GM12878 (cell line): ENCODE measurements around the gene C3. TPM values are rescaled to one million over a fixed set of nuclear protein-coding genes. Genes with fewer than 3 reads are reported as not detected.
A peak's percentile ranks its signal among the peaks of the same experiment; 100 is the strongest.

Experiments
- ATAC-seq: fragments of 200-7000 bp; cut with Tn5 transposase; 3 replicates; pipeline ENCODE4 v1.9.1; 2020; ENCODE audit warnings: mild to moderate bottlenecking, moderate library complexity
- BruUV-seq: library from RNA; stranded (reverse); fragments of 400-500 nt; replicated peaks from 2 replicates; lab custom pipeline; 2021; lab: Mats Ljungman, UMichigan
- CTCF ChIA-PET: fragments of 300-600 bp; sonication (Branson Sonifier 250); formaldehyde crosslinking; extraction: SDS; loops from one replicate; lab custom pipeline; 2021; ENCODE audit warnings: inconsistent platforms; lab: Yijun Ruan, JAX
- POLR2A ChIA-PET: fragments of 350-600 bp; formaldehyde crosslinking; extraction: SDS; loops from one replicate; lab custom pipeline; 2021; ENCODE audit warnings: inconsistent platforms; lab: Charles Lee
- RAD21 ChIA-PET: fragments of 300-600 bp; sonication (Branson Sonifier 250); formaldehyde crosslinking; loops from one replicate; lab custom pipeline; 2023; ENCODE audit warnings: antibody characterized with exemption; ENCODE audit not compliant: unreplicated experiment; lab: Charles Lee
- SMC1A ChIA-PET: fragments of 300-600 bp; sonication (Branson Sonifier 250); formaldehyde crosslinking; loops from one replicate; lab custom pipeline; 2023; ENCODE audit not compliant: unreplicated experiment, uncharacterized antibody; lab: Charles Lee
- DNase-seq: peaks from one replicate; pipeline ENCODE4 v3.0.0-alpha.2; 2011; ENCODE audit warnings: low read depth, low spot score
- FAIRE-seq: peaks from 3 replicates; lab custom pipeline; 2011; peaks lifted over from hg19 to GRCh38; lab: Jason Lieb, UNC
- H2AFZ ChIP-seq: 2 replicates; pipeline ENCODE4 v1.6.0; 2011; ENCODE audit warnings: low read depth, low read length, control low read depth; ENCODE audit not compliant: control insufficient read depth
- H3K27ac ChIP-seq: 2 replicates; pipeline ENCODE4 v1.5.1; 2011; ENCODE audit warnings: control low read depth; ENCODE audit not compliant: control insufficient read depth, insufficient read depth
- H3K27me3 ChIP-seq, 2 experiments: replicated peaks in 1 of 2; 2 replicates each; pipeline versions ENCODE4 v1.6.0 to v1.6.1; 2011; ENCODE audit warnings: low read length in 1 of 2; ENCODE audit not compliant: control insufficient read depth in 2 of 2, insufficient read depth in 2 of 2
- H3K36me3 ChIP-seq, 2 experiments: 2 replicates each; pipeline ENCODE4 v1.5.1; 2011; ENCODE audit warnings: low read length in 1 of 2; ENCODE audit not compliant: control insufficient read depth in 2 of 2, insufficient read depth in 2 of 2
- H3K4me1 ChIP-seq: 2 replicates; pipeline ENCODE4 v1.6.1; 2011; ENCODE audit warnings: mild to moderate bottlenecking, low read length, moderate library complexity, mixed read lengths; ENCODE audit not compliant: control insufficient read depth, insufficient read depth
- H3K4me2 ChIP-seq: 2 replicates; pipeline ENCODE4 v1.6.0; 2011; ENCODE audit warnings: control low read depth; ENCODE audit not compliant: control insufficient read depth, insufficient read depth
- H3K4me3 ChIP-seq: fragments of 200-600 bp; sonication (generic); 2 replicates; pipeline ENCODE4 v1.5.1; 2016
- H3K79me2 ChIP-seq: 2 replicates; pipeline ENCODE4 v1.6.0; 2011; ENCODE audit warnings: low read length; ENCODE audit not compliant: control insufficient read depth, insufficient read depth
- H3K9ac ChIP-seq: 2 replicates; pipeline ENCODE4 v1.8.0; 2011; ENCODE audit warnings: low read length, control low read depth, mixed read lengths; ENCODE audit not compliant: control insufficient read depth, insufficient read depth
- H3K9me3 ChIP-seq: replicated peaks from 3 replicates; pipeline ENCODE4 v1.5.1; 2011; ENCODE audit warnings: mild to moderate bottlenecking, low read length; ENCODE audit not compliant: control insufficient read depth, insufficient read depth
- H4K20me1 ChIP-seq: 2 replicates; pipeline ENCODE4 v1.6.0; 2011; ENCODE audit not compliant: control insufficient read depth, insufficient read depth
- FOXM1 ChIP-seq: IDR thresholded peaks from 2 replicates; pipeline ENCODE4 v1.6.1; 2012; ENCODE audit warnings: low read depth, mild to moderate bottlenecking, inconsistent platforms, low read length, moderate library complexity
- NR2F1 ChIP-seq: fragments of 450-650 bp; conservative IDR thresholded peaks from 2 replicates; pipeline ENCODE4 v1.6.1; 2017; ENCODE audit warnings: mild to moderate bottlenecking
- PML ChIP-seq: IDR thresholded peaks from 2 replicates; pipeline ENCODE4 v1.6.1; 2012; ENCODE audit warnings: low read length, inconsistent platforms
- YBX1 ChIP-seq: fragments of 450-650 bp; IDR thresholded peaks from 2 replicates; pipeline ENCODE4 v1.6.1; 2016; ENCODE audit warnings: antibody characterized with exemption
- WGBS: methylation state at CpG from one replicate; pipeline ENCODE4 v1.1.6; 2016; ENCODE audit warnings: low lambda C conversion rate; ENCODE audit not compliant: insufficient replicate concordance, insufficient coverage; ENCODE audit errors: missing lambda C conversion rate; 5-methylcytosine and 5-hydroxymethylcytosine counted together
- in situ Hi-C: fragments of 300-500 bp; cut with MboI; formaldehyde crosslinking; loops from 9 replicates; pipeline ENCODE4 v1.14.3; 2018; ENCODE audit warnings: mixed read lengths
- intact Hi-C: fragments of 100-400 bp; cut with micrococcal nuclease; formaldehyde crosslinking; loops from one replicate; pipeline ENCODE4 v1.14.2; 2022; ENCODE audit not compliant: unreplicated experiment
- polyA plus RNA-seq, 11 experiments: library from polyadenylated mRNA; depleted of rRNA in 4 of 11; unstranded in 6 of 11; stranded (reverse) in 5 of 11; fragments of >200 nt; fragmentation: Nextera tagmentation in 4 of 11; fragmentation: Illumina TruSeq in 1 of 11; extraction: Ambion mirVana in 4 of 11; extraction: Trizol in 1 of 11; gene quantifications; 1 replicate in 1 of 11; 2 replicates in 10 of 11; pipeline versions ENCODE4 v1.2.1 to v1.2.3, GENCODE V29; 2011 to 2016; ENCODE audit warnings: inconsistent platforms in 2 of 11, missing spikeins in 2 of 11, low read depth in 1 of 11
- total RNA-seq, 4 experiments: library from RNA; depleted of rRNA in 3 of 4; stranded (reverse); fragments of >200 nt in 3 of 4; fragmentation: Illumina TruSeq in 1 of 4; extraction: Trizol in 1 of 4; gene quantifications; 2 replicates each; pipeline versions ENCODE4 v1.2.1 to v1.2.3, GENCODE V29; 2013 to 2021

C3 gene
- total and polyA plus RNA-seq, 10 of the 15 experiments (the other 5 are each of a cell fraction or from before 2014, with no cell fraction given): 0.20 to 6.7 (median 0.72) TPM

DNA sequence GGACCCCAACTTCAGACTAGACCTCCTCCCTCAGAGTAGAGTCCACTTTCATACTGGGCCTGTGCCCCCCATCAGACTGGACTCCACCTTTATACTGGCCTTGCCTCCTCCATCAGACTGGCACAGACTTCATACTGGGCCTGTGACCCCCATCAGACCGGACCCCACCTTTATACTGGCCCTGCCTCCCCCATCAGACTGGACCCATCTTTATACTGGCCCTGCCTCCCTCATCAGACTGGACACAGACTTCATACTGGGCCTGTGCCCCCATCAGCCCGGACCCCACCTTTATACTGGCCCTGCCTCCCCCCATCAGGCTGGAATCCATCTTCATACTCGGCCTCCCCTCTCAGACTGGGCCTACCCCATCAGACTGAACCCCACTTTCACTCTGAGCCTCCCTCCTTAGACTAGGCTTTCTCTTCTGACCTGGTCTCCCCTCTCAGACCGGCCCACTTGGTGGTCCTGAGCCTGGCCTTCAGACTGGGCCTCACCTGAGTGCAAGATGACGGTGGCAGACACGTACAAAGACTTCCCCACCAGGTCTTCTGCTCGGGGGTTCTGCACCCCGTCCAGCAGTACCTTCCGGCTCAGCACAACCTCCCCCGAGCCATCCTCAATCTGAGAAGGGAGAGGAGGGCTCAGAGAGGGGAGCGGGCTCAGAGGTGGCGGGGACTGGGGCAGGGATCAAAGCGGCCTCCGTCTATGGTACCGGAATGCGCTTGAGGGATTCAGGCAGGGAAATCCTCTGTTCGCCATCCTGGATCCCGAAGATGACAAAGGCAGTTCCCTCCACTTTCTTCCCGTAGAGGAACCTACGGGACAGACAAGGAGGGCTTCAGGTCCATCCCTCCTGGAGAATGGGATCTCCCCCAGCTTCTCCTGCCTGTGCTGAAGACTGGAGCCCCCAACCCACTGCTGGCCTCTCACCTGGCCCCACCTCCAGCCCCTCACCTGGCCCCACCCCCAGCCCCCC, 7.5 kb downstream of the C3 start:
- no TSS peak for BruUV-seq
- DNase-seq (no peak), ATAC-seq (no peak)
- SMC1A ChIA-PET: no interaction called here
- in situ Hi-C loops: no loop called here
- no peak overlapping the region for H3K4me2 ChIP-seq
- H3K36me3 ChIP-seq: no peaks in the 10 kb centered on the region
- H3K9ac ChIP-seq: no peak overlapping the region
- no peaks in the 10 kb centered on the region for H3K4me1 ChIP-seq
- H3K9me3 ChIP-seq: no peaks in the 10 kb centered on the region
- intact Hi-C loops: no loop called here
- no peaks in the 10 kb centered on the region for H4K20me1 ChIP-seq
- WGBS: 52% methylated on average over 20 of the region's 20 CpGs
- H2AFZ ChIP-seq: no peak overlapping the region
- TF ChIP-seq YBX1 (no peak), PML (no peak)
- TF ChIP-seq, all 136 proteins: peak for 0
- H3K27me3 ChIP-seq: no peaks in the 10 kb centered on the region; a peak in 2 of 4 replicates
- no peak overlapping the region for H3K4me3 ChIP-seq
- ChIA-PET CTCF (no interaction called here), RAD21 (no interaction called here), POLR2A (interaction anchor here (0.5 kb wide), 1 partner anchor 29 kb away, joined by 5 read pairs; no protein-coding TSS in a partner anchor)
- no peak for FAIRE-seq
- H3K79me2 ChIP-seq: no peaks in the 10 kb centered on the region
- H3K27ac ChIP-seq: no peak overlapping the region

DNA sequence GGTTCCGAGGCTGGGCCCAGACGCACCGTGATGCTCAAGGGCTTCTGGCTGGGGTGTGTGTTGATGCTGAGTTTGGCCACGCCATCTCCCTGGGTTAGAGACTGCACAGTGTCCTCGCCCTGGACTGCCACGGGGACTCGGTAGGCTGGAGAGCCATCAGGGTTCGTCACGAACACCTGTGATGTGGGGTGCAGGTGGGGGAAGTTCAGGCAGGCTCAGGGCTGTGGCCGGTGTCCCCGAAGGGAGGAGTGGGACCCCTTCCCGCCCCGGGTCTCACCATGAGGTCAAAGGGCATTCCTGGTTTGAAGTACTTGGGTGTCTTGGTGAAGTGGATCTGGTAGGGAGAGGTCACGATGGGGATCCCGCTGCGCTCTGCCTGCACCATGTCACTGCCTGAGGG, 8.2 kb downstream of the C3 start:
- ChIA-PET RAD21 (no interaction called here), POLR2A (interaction anchor here (0.5 kb wide), 1 partner anchor 29 kb away, joined by 5 read pairs; no protein-coding TSS in a partner anchor), SMC1A (no interaction called here), CTCF (no interaction called here)
- DNase-seq (no peak), ATAC-seq (0 out of 3 replicates have a peak, but pooled peaks have one; percentile 21), FAIRE-seq (no peak)
- no peaks in the 10 kb centered on the region for H3K36me3 ChIP-seq
- H4K20me1 ChIP-seq: no peaks in the 10 kb centered on the region
- no peak overlapping the region for H2AFZ ChIP-seq
- no peaks in the 10 kb centered on the region; a peak in 2 of 4 replicates for H3K27me3 ChIP-seq
- no peak overlapping the region for H3K27ac ChIP-seq
- 0 out of 2 replicates have a peak, but pooled peaks have one; percentile 25 for TF ChIP-seq NR2F1
- no peak for TF ChIP-seq FOXM1
- H3K4me2 ChIP-seq: no peak overlapping the region
- no peaks in the 10 kb centered on the region for H3K9me3 ChIP-seq
- no TSS peak for BruUV-seq
- H3K79me2 ChIP-seq: no peaks in the 10 kb centered on the region
- no peak overlapping the region for H3K4me3 ChIP-seq
- intact Hi-C loops (no loop called here), in situ Hi-C loops (no loop called here)
- 52% methylated on average over 16 of the region's 16 CpGs for WGBS
- H3K4me1 ChIP-seq: no peaks in the 10 kb centered on the region
- no peak overlapping the region for H3K9ac ChIP-seq
